ENCODE results near the gene OTUD7B. TPM values are rescaled to one million over a fixed set of nuclear protein-coding genes. Genes with fewer than 3 reads are reported as not detected.

OTUD7B gene
- total and polyA plus RNA-seq, 5 donors from 2014 or later = 0.57 to 6.7 (median 1.3) TPM

- Histone ChIP-seq H3K4me3 (ENCODE audit: low read depth, low read length) (no peak overlapping the region), H3K27ac (ENCODE audit: insufficient read depth, low read length, poor library complexity, severe bottlenecking) (no peak overlapping the region), H3K27me3 (ENCODE audit: control insufficient read depth, insufficient read depth, low read length) (peaks cover 5% of the 10 kb centered on the region), H3K4me1 (ENCODE audit: control insufficient read depth, insufficient read depth, low read length, poor library complexity, severe bottlenecking) (peaks cover 20% of the 10 kb centered on the region), H3K9me3 (ENCODE audit: control insufficient read depth in 2 of 2, low read length in 2 of 2) (no peaks in the 10 kb centered on the region), H3K36me3 (ENCODE audit: control insufficient read depth, insufficient read depth, low read length) (no peaks in the 10 kb centered on the region)
- peaks cover 0 to 52% (median 15%) of the 10 kb centered on the region in 4 donors for H3K4me1 Mint-ChIP-seq
- no peak for ATAC-seq (ENCODE audit: low read depth in 2 of 2)
- peaks cover 12% of the 10 kb centered on the region for H3K27me3 Mint-ChIP-seq
- H3K27ac Mint-ChIP-seq = peak overlapping the region in 2 of 3 donors; percentile 65 to 91
- peaks cover 0 to 1% (median 0%) of the 10 kb centered on the region in 7 donors for H3K9me3 Mint-ChIP-seq
- peak overlapping the region; percentile 82 to 90 (median 84) for H3K4me3 Mint-ChIP-seq
- DNase-seq = no peak
- peaks cover 4% of the 10 kb centered on the region for H3K36me3 Mint-ChIP-seq
Measured at GRCh38 chr1:149916898-149917252, 93.7 kb downstream of the OTUD7B start.

DNA sequence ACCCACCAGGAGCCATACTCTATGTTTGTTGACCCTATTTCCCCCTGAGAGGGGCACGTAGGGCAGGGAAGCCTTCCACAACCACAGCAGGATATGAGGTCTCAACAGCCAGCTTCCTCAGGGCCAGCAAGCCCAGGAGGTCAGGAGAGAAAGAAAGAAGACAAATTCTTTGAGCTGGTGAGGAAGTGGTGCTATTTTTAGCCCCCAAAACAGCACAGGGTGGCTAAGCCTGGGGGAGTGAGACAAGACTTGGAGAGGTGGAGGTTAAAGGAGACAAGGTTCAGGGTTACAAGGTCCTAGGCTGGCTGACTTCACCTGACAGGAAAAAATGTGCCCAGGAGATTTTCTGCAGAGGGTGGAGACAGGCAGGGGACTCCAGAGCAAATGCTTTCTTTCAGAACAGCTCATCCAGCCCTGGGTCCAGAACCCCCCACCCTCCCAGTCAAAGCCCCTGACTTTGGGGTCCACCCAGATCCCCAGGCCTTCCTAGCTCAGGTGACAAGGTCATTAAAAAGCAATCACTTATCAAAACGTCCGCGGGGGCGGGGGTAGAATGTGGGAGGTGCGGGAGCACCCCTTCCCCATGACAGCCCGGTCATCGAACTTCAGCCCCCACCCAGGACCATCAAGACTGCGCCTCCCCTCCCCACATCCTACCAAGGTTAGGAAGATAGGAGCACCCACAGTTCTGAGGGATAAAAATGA, 94.2 kb downstream of the OTUD7B start:
- peaks cover 12% of the 10 kb centered on the region for H3K27me3 Mint-ChIP-seq
- peaks cover 20% of the 10 kb centered on the region for H3K4me1 ChIP-seq (ENCODE audit: control insufficient read depth, insufficient read depth, low read length, poor library complexity, severe bottlenecking)
- H3K27ac ChIP-seq (ENCODE audit: insufficient read depth, low read length, poor library complexity, severe bottlenecking) = no peak overlapping the region
- no peaks in the 10 kb centered on the region for H3K36me3 ChIP-seq (ENCODE audit: control insufficient read depth, insufficient read depth, low read length)
- H3K27ac Mint-ChIP-seq = peak overlapping the region in 2 of 3 donors; percentile 42 to 65
- peaks cover 0 to 50% (median 15%) of the 10 kb centered on the region in 4 donors for H3K4me1 Mint-ChIP-seq
- peak overlapping the region; percentile 82 to 90 (median 88) for H3K4me3 Mint-ChIP-seq
- peaks cover 0 to 1% (median 0%) of the 10 kb centered on the region in 7 donors for H3K9me3 Mint-ChIP-seq
- DNase-seq (no peak), ATAC-seq (ENCODE audit: low read depth in 2 of 2) (peak in 1 of 2 donors; percentile 32)
- peak overlapping the region; percentile 41 for H3K4me3 ChIP-seq (ENCODE audit: low read depth, low read length)
- no peaks in the 10 kb centered on the region for H3K9me3 ChIP-seq (ENCODE audit: control insufficient read depth in 2 of 2, low read length in 2 of 2)
- peaks cover 5% of the 10 kb centered on the region for H3K27me3 ChIP-seq (ENCODE audit: control insufficient read depth, insufficient read depth, low read length)
- H3K36me3 Mint-ChIP-seq = no peaks in the 10 kb centered on the region

- peak overlapping the region; percentile 82 to 90 (median 88) for H3K4me3 Mint-ChIP-seq
- ATAC-seq (ENCODE audit: low read depth in 2 of 2) (no peak), DNase-seq (no peak)
- H3K27ac Mint-ChIP-seq = peak overlapping the region in 2 of 3 donors; percentile 42 to 65
- peaks cover 0 to 1% (median 0%) of the 10 kb centered on the region in 7 donors for H3K9me3 Mint-ChIP-seq
- Histone ChIP-seq H3K27ac (ENCODE audit: insufficient read depth, low read length, poor library complexity, severe bottlenecking) (no peak overlapping the region), H3K4me3 (ENCODE audit: low read depth, low read length) (no peak overlapping the region), H3K4me1 (ENCODE audit: control insufficient read depth, insufficient read depth, low read length, poor library complexity, severe bottlenecking) (peaks cover 20% of the 10 kb centered on the region), H3K27me3 (ENCODE audit: control insufficient read depth, insufficient read depth, low read length) (peaks cover 5% of the 10 kb centered on the region), H3K36me3 (ENCODE audit: control insufficient read depth, insufficient read depth, low read length) (no peaks in the 10 kb centered on the region), H3K9me3 (ENCODE audit: control insufficient read depth in 2 of 2, low read length in 2 of 2) (no peaks in the 10 kb centered on the region)
- peaks cover 0 to 50% (median 15%) of the 10 kb centered on the region in 4 donors for H3K4me1 Mint-ChIP-seq
- H3K36me3 Mint-ChIP-seq = no peaks in the 10 kb centered on the region
- peaks cover 12% of the 10 kb centered on the region for H3K27me3 Mint-ChIP-seq
Measured at GRCh38 chr1:149915429-149916192, 94.9 kb downstream of the OTUD7B start.

GRCh38 chr1:149914545-149914944, 96.0 kb downstream of the OTUD7B start:
- no peaks in the 10 kb centered on the region for H3K36me3 Mint-ChIP-seq
- no peak overlapping the region for H3K27ac ChIP-seq (ENCODE audit: insufficient read depth, low read length, poor library complexity, severe bottlenecking)
- H3K27ac Mint-ChIP-seq = peak overlapping the region in 1 of 3 donors; percentile 23
- H3K27me3 Mint-ChIP-seq = peaks cover 12% of the 10 kb centered on the region
- H3K4me3 ChIP-seq (ENCODE audit: low read depth, low read length) = no peak overlapping the region
- H3K4me3 Mint-ChIP-seq = no peak overlapping the region
- H3K36me3 ChIP-seq (ENCODE audit: control insufficient read depth, insufficient read depth, low read length) = no peaks in the 10 kb centered on the region
- peaks cover 0 to 50% (median 15%) of the 10 kb centered on the region in 4 donors for H3K4me1 Mint-ChIP-seq
- H3K9me3 Mint-ChIP-seq = peaks cover 0 to 1% (median 0%) of the 10 kb centered on the region in 7 donors
- peaks cover 20% of the 10 kb centered on the region for H3K4me1 ChIP-seq (ENCODE audit: control insufficient read depth, insufficient read depth, low read length, poor library complexity, severe bottlenecking)
- ATAC-seq (ENCODE audit: low read depth in 2 of 2) = no peak
- DNase-seq = no peak
- H3K27me3 ChIP-seq (ENCODE audit: control insufficient read depth, insufficient read depth, low read length) = peaks cover 5% of the 10 kb centered on the region
- no peaks in the 10 kb centered on the region for H3K9me3 ChIP-seq (ENCODE audit: control insufficient read depth in 2 of 2, low read length in 2 of 2)

- Mint-ChIP-seq H3K4me1 (peaks cover 0 to 5% (median 1%) of the 10 kb centered on the region in 4 donors), H3K27me3 (no peaks in the 10 kb centered on the region), H3K9me3 (no peaks in the 10 kb centered on the region), H3K36me3 (peaks cover 12% of the 10 kb centered on the region), H3K4me3 (peak overlapping the region in 1 of 4 donors; percentile 21), H3K27ac (no peak overlapping the region)
- Histone ChIP-seq H3K4me3 (ENCODE audit: low read depth, low read length) (no peak overlapping the region), H3K4me1 (ENCODE audit: control insufficient read depth, insufficient read depth, low read length, poor library complexity, severe bottlenecking) (no peaks in the 10 kb centered on the region), H3K27me3 (ENCODE audit: control insufficient read depth, insufficient read depth, low read length) (no peaks in the 10 kb centered on the region), H3K36me3 (ENCODE audit: control insufficient read depth, insufficient read depth, low read length) (no peaks in the 10 kb centered on the region), H3K27ac (ENCODE audit: insufficient read depth, low read length, poor library complexity, severe bottlenecking) (no peak overlapping the region), H3K9me3 (ENCODE audit: control insufficient read depth in 2 of 2, low read length in 2 of 2) (no peaks in the 10 kb centered on the region)
- DNase-seq (no peak), ATAC-seq (ENCODE audit: low read depth in 2 of 2) (no peak)
Measured at GRCh38 chr1:149906570-149907075, 103.9 kb downstream of the OTUD7B start.

DNA sequence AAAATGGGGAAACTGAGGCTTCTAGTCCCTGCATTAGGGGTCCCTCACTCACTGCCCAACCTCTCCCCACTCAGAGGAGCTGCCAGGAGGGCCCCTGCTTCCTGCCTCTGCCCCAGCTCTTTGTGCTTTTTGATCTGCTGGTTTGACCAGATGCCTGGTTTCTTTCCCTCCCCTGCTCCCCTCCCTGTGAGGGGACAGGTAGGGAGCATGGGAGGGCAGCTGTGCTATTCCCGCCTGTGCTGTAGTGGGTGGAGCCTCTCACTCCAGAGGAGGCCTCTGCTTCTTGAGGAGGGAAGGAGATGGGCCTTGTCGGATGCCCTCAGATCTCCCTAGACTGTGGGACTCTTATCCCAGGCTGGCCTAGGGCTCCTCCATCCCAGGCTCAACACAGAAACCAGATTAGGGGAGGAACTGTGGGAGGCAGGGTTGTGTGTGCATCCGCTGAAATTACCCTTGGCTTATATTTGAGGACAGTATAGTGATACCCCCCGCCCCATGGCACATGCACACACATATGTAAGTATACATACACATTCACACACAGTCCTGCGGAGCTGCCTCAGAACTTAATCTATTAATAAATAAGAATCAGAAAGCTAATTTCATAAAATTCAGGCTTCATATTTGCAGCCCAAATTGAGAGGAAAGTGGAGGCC, 106.6 kb downstream of the OTUD7B start:
- H3K27me3 Mint-ChIP-seq = no peaks in the 10 kb centered on the region
- no peaks in the 10 kb centered on the region for H3K9me3 ChIP-seq (ENCODE audit: control insufficient read depth in 2 of 2, low read length in 2 of 2)
- peaks cover 0 to 4% (median 2%) of the 10 kb centered on the region in 7 donors for H3K9me3 Mint-ChIP-seq
- no peaks in the 10 kb centered on the region for H3K27me3 ChIP-seq (ENCODE audit: control insufficient read depth, insufficient read depth, low read length)
- no peak for ATAC-seq (ENCODE audit: low read depth in 2 of 2)
- H3K4me1 ChIP-seq (ENCODE audit: control insufficient read depth, insufficient read depth, low read length, poor library complexity, severe bottlenecking) = peaks cover 12% of the 10 kb centered on the region
- no peak overlapping the region for H3K4me3 ChIP-seq (ENCODE audit: low read depth, low read length)
- H3K27ac Mint-ChIP-seq = peak overlapping the region; percentile 10 to 65 (median 39)
- no peak overlapping the region for H3K27ac ChIP-seq (ENCODE audit: insufficient read depth, low read length, poor library complexity, severe bottlenecking)
- peaks cover 6 to 25% (median 14%) of the 10 kb centered on the region in 4 donors for H3K4me1 Mint-ChIP-seq
- no peaks in the 10 kb centered on the region for H3K36me3 ChIP-seq (ENCODE audit: control insufficient read depth, insufficient read depth, low read length)
- peaks cover 12% of the 10 kb centered on the region for H3K36me3 Mint-ChIP-seq
- DNase-seq = no peak
- H3K4me3 Mint-ChIP-seq = no peak overlapping the region

DNA sequence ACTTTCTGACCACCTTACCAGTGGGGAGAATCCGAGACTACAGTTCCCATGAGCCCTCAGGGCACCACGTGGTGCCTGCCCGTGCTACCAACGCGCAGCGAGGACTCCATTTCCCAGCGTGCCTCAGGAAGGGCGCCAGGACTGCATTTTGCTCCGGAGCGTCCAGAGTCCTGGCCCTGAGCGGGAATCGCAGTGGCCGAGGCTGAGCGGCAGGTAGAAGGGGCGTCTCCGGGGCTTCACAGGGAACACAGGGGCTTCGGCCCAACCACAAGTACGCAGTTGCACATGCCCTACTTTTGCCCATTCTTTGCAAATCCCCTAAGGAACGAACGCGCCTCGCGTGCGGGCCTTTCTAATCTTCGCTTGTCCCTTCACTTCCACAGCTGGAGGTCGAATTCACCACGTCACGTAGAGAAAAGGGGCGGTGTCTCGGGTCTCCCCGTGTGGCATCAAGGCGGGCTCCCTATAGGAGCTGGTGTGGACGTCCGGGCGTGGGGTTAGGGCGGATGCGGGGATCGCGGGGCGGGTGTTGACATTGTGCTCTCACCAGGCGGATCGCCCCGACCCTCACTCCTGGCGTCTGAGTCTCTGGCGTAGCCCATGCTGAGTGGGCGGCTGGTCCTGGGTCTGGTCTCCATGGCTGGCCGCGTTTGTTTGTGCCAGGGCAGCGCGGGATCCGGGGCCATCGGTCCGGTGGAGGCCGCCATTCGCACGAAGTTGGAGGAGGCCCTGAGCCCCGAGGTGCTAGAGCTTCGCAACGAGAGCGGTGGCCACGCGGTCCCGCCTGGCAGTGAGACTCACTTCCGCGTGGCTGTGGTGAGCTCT, 110.9 kb downstream of the OTUD7B start, which contains the start of gene BOLA1:
TSS of gene BOLA1 (plus strand) at position 109 of the 825 bp plus-strand sequence. CDS start at position 601, 492 bp downstream.
- peak within 1 kb of the TSS; percentile 82 for H3K27ac ChIP-seq (ENCODE audit: insufficient read depth, low read length, poor library complexity, severe bottlenecking)
- H3K9me3 ChIP-seq (ENCODE audit: control insufficient read depth in 2 of 2, low read length in 2 of 2) = no peaks in the 10 kb centered on the region
- peaks cover 0 to 4% (median 2%) of the 10 kb centered on the region in 7 donors for H3K9me3 Mint-ChIP-seq
- H3K36me3 ChIP-seq (ENCODE audit: control insufficient read depth, insufficient read depth, low read length) = no peaks in the 10 kb centered on the region
- peaks cover 4% of the 10 kb centered on the region for H3K36me3 Mint-ChIP-seq
- peak within 1 kb of the TSS; percentile 82 for H3K4me3 ChIP-seq (ENCODE audit: low read depth, low read length)
- DNase-seq (peak; percentile 74 to 89 (median 78)), ATAC-seq (ENCODE audit: low read depth in 2 of 2) (peak; percentile 96 to 97)
- peaks cover 7 to 28% (median 15%) of the 10 kb centered on the region in 4 donors for H3K4me1 Mint-ChIP-seq
- no peaks in the 10 kb centered on the region for H3K27me3 ChIP-seq (ENCODE audit: control insufficient read depth, insufficient read depth, low read length)
- peak within 1 kb of the TSS; percentile 91 to 94 (median 93) for H3K4me3 Mint-ChIP-seq
- H3K27me3 Mint-ChIP-seq = no peaks in the 10 kb centered on the region
- H3K27ac Mint-ChIP-seq = peak within 1 kb of the TSS; percentile 89 to 96 (median 95)
- peaks cover 12% of the 10 kb centered on the region for H3K4me1 ChIP-seq (ENCODE audit: control insufficient read depth, insufficient read depth, low read length, poor library complexity, severe bottlenecking)
